GM19099 (cell line): Measurements from ENCODE around the gene CER1.

ENCODE experiments used
- POLR2A ChIP-seq: IDR thresholded peaks from 3 replicates; pipeline ENCODE4 v1.6.1; 2011; ENCODE audit warnings: low read depth; ENCODE audit not compliant: insufficient read length; ENCODE audit errors: extremely low read depth

Gene CER1

GRCh38 chr9:14692470-14693250 lies 29.9 kb downstream of the CER1 start:
- TF ChIP-seq POLR2A: no peak

DNA sequence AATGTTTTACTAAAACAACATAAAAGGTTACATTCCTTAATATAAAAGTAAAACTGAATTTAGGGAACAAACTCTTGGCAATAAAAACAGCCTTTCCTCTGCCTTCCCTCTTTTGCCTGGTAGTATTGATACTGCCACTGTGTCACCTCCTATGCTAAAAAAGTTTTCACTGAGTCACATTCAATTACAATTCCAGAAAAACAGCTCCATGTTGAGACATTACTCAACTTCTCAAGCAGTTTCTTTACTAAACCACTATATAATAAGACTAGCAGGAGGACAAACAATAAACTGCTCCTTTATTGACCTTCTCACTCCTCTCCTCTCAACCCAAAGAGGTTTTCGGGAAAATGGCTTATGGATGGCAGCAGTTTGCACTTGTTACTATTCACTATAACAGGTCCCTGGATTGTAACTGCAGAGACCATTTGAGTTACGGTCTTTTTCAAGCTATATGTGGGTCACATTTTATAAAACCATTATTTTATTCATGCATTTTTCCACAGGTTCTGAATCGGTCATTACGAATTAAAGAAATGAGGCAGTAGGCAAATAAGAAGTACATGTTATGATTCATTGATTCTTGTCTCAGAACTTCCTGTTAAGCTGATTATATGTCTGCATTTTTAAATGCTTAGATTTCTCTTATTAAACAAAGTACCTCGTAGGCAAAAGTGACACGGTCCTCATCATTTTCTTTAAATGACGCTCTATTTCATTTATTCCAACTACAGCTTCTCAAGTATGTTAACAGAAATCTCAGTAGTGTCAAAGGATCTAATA lies 31.4 kb downstream of the CER1 start:
- no peak for TF ChIP-seq POLR2A

DNA sequence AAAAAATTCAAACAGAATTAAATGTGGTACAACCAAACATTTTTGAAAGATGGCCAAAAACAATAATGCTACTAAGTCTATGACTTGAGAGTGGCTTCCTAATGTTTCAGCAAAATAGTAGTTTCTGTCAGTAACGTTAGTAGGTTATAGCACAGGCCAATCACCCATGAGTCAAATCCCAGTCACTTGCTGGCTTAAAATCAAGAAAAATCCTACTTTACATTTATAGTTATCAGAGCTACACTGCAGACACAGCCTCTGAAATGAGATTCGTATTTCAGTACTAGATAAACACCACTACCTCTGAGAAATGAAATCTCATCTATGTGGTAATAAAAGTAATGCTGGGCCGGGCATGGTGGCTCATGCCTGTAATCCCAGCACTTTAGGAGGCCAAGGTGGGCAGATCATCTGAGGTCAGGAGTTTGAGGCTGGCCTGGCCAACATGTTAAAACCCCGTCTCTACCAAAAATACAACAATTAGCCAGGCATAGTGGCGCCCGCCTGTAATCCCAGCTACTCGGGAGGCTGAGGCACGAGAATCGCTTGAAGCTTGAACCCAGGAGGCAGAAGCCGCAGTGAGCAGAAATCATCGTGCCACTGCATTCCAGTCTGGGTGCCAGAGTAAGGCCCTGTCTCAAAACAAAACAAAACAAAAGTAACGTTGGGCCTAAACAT lies 35.4 kb downstream of the CER1 start:
- TF ChIP-seq POLR2A: no peak

DNA sequence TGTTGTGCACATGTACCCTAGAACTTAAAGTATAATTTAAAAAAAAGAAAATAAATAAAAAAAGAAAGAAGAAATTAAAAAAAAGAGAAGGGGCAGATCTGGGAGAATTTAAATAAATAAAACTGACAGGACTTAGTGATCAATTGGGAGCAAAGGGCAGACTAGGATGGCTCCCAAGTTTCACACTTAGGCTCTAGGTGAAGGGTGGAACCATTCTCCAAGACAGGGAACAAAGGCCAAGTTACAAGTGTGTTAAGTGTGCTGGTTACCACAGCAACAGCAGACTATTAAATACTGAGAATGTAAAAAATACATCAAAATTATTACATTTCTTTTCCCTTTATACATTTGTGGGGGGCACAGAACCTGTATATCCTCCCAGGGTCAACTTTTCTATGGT lies 36.4 kb downstream of the CER1 start:
- TF ChIP-seq POLR2A: no peak

DNA sequence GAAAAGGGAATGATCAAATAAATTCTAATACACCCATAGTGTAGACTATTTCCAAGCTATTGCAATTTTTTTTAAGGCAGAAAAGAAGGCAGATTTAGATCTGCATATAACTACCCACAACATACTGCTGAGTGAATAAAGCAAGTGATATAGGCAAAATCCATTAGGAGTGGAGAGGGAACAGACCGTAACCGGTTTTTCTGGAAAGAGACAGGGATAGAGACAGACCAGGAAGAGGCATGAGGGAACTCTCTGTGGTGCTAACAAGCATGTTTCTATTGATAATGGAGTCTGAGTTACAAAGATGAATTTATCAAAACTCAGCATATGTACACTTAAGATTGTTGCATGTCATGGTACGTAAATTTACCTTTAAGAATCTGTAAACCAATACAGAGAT lies 43.8 kb downstream of the CER1 start:
- no peak for TF ChIP-seq POLR2A

GRCh38 chr9:14677872-14678271 lies 44.7 kb downstream of the CER1 start:
- TF ChIP-seq POLR2A: no peak

DNA sequence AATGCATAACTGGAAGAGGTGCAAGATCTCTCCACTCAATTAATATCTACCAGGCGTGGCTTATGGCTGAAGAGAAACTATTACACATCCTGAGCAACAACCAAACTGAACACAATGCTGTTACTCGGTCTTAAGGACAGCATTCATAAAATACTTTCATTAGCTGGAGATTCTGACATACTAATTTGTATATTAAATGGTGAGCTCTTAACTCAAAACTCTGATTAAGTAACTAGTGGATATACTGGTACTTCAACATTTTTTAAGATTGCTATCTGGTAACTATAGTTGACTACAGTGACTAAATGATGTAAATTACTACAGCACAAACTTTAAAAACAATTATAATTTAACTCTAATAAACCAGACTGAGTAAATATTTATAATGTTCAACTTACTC lies 45.1 kb downstream of the CER1 start:
- TF ChIP-seq POLR2A: no peak

DNA sequence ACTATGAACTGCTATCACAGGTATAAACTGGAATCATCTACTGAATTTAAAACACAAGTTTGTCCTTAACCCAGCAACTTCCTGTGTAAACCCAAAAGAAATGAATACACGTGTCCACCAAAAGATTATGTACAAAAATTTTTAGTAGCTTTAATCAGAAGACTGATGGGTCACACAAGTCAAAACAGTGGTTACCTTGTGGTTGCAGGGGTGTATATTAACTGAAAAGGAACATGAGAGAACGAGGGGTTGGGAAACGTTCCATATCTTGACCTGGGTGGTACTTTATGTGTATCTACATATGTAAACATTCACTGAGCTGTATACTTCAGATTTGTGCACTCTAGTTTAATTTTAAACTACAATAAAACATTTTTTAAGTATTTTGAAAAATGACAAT lies 47.9 kb downstream of the CER1 start:
- no peak for TF ChIP-seq POLR2A

DNA sequence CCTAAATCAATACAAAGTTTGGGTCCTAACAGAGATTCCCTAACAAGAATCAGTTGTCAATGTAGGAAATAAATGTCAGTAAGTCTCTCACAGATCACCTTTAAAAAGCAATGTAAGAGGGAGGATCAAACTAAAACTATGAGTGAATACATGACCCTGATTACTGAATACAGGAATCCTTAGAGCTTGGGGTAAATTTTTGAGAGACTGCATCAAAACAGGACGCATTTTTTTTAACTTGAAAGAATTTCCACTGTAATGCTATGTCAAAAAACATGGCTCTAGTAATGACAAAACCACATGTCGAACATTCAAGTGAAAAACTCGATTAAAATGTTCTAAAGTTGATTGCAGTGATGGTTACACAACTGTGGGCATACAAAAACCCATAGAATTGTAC lies 51.2 kb downstream of the CER1 start:
- TF ChIP-seq POLR2A: no peak

- TF ChIP-seq POLR2A: no peak
Measured at GRCh38 chr9:14670718-14671117, 51.8 kb downstream of the CER1 start.
